Gastrocnemius medialis (tissue), 4 donors: ENCODE measurements around the gene SLC2A4RG. TPM values are rescaled to one million over a fixed set of nuclear protein-coding genes. Genes with fewer than 3 reads are reported as not detected.

Experiments used
- ATAC-seq, 2 donors: fragments of 150-250 bp; one replicate each; pipeline ENCODE4 v1.9.1; 2016
- DNase-seq, 2 donors: peaks; one replicate each; pipeline ENCODE4 v3.0.0-alpha.2; 2019
- H3K27ac ChIP-seq, 4 donors: fragments of 200-600 bp; sonication (generic); 1 replicate in 1 of 4; 2 replicates in 3 of 4; pipeline ENCODE4 v1.5.1; 2016 to 2018; ENCODE audit warnings: mild to moderate bottlenecking in 2 of 4, moderate library complexity in 1 of 4
- H3K27me3 ChIP-seq, 3 donors: fragments of 200-600 bp; sonication (generic) in 2 of 3; 1 replicate in 1 of 3; 2 replicates in 2 of 3; pipeline versions ENCODE4 v1.5.1 to v1.6.0; 2016 to 2019; ENCODE audit warnings: mild to moderate bottlenecking in 1 of 3, moderate library complexity in 1 of 3
- H3K36me3 ChIP-seq, 2 donors: fragments of 200-600 bp; sonication (generic) in 1 of 2; one replicate each; pipeline ENCODE4 v1.5.1; 2017 to 2018
- H3K4me1 ChIP-seq, 2 donors: fragments of 200-600 bp; sonication (generic) in 1 of 2; one replicate each; pipeline ENCODE4 v1.5.1; 2016 to 2017; ENCODE audit warnings: mild to moderate bottlenecking in 2 of 2
- H3K4me3 ChIP-seq, 4 donors: fragments of 200-600 bp; sonication (generic) in 3 of 4; 1 replicate in 1 of 4; 2 replicates in 3 of 4; pipeline ENCODE4 v1.5.1; 2016 to 2019; ENCODE audit warnings: mild to moderate bottlenecking in 2 of 4
- H3K9me3 ChIP-seq, 3 donors: fragments of 200-600 bp; sonication (generic) in 2 of 3; 1 replicate in 1 of 3; 2 replicates in 2 of 3; pipeline ENCODE4 v1.5.1; 2016 to 2019
- CTCF ChIP-seq, 5 experiments: fragments of 450-650 bp in 3 of 5; fragments of 200-600 bp in 2 of 5; sonication (generic) in 2 of 5; IDR thresholded peaks in 4 of 5; conservative IDR thresholded peaks in 1 of 5; 1 replicate in 4 of 5; 2 replicates in 1 of 5; pipeline ENCODE4 v1.5.1; 2016 to 2019; ENCODE audit warnings: antibody characterized with exemption in 5 of 5, mild to moderate bottlenecking in 3 of 5, moderate library complexity in 3 of 5
- POLR2A ChIP-seq, 2 donors: fragments of 450-650 bp; IDR thresholded peaks; one replicate each; pipeline ENCODE4 v1.6.1; 2017; ENCODE audit warnings: antibody characterized with exemption in 2 of 2, mild to moderate bottlenecking in 2 of 2, moderate library complexity in 2 of 2
- in situ Hi-C, 4 donors: fragments of 200-750 bp; cut with MboI; loops; one replicate each; pipeline versions ENCODE4 v1.15.0 to v1.8.0; 2017; ENCODE audit warnings: low sequenced_read_pairs in 4 of 4
- intact Hi-C: fragments of 100-400 bp; cut with DNase I; formaldehyde crosslinking; loops from one replicate; pipeline ENCODE4 v1.15.1; 2023; ENCODE audit warnings: low total_unique reads
- total RNA-seq, 4 donors: library from RNA; depleted of rRNA; stranded (reverse); fragments of >200 nt; gene quantifications; one replicate each; pipeline versions ENCODE4 v1.1.0 to v1.2.3, GENCODE V29; 2016

The SLC2A4RG gene
- total RNA-seq, 4 donors from 2014 or later = 26.0 to 58.7 (median 39.1) TPM

- Histone ChIP-seq H3K4me1 (peaks cover under 1 to 4% of the 10 kb centered on the region in 2 donors), H3K9me3 (no peaks in the 10 kb centered on the region), H3K36me3 (peaks cover 0 to 35% of the 10 kb centered on the region in 2 donors), H3K27me3 (no peaks in the 10 kb centered on the region), H3K27ac (no peak overlapping the region), H3K4me3 (no peak overlapping the region)
- intact Hi-C loops (no loop called here), in situ Hi-C loops (no loop called here)
- ATAC-seq (no peak), DNase-seq (no peak)
- TF ChIP-seq CTCF (IDR thresholded peaks at IDR 0.05 in 4 of 5, conservative IDR thresholded peaks at IDR 0.05 in 1 of 5) (no peak), POLR2A (IDR thresholded peaks at IDR 0.05) (no peak)
Observed at GRCh38 chr20:63733117-63733516, 6.5 kb upstream of the SLC2A4RG start.

GRCh38 chr20:63733579-63734081 is 5.9 kb upstream of the SLC2A4RG start:
- intact Hi-C loops (no loop called here), in situ Hi-C loops (no loop called here)
- DNase-seq = no peak
- Histone ChIP-seq H3K4me3 (no peak overlapping the region), H3K27me3 (no peaks in the 10 kb centered on the region), H3K36me3 (peaks cover 0 to 35% of the 10 kb centered on the region in 2 donors), H3K4me1 (peaks cover 6 to 9% of the 10 kb centered on the region in 2 donors), H3K9me3 (no peaks in the 10 kb centered on the region), H3K27ac (no peak overlapping the region)
- no peak for TF ChIP-seq POLR2A (IDR thresholded peaks at IDR 0.05)
- no peak for TF ChIP-seq CTCF (IDR thresholded peaks at IDR 0.05 in 4 of 5, conservative IDR thresholded peaks at IDR 0.05 in 1 of 5)
- ATAC-seq = no peak

- TF ChIP-seq POLR2A (IDR thresholded peaks at IDR 0.05) = no peak
- TF ChIP-seq CTCF (IDR thresholded peaks at IDR 0.05 in 4 of 5, conservative IDR thresholded peaks at IDR 0.05 in 1 of 5) = no peak
- no peak overlapping the region for H3K27ac ChIP-seq
- H3K4me3 ChIP-seq = no peak overlapping the region
- peaks cover 0 to 35% of the 10 kb centered on the region in 2 donors for H3K36me3 ChIP-seq
- no peaks in the 10 kb centered on the region for H3K9me3 ChIP-seq
- no peak for ATAC-seq
- intact Hi-C loops = no loop called here
- in situ Hi-C loops = no loop called here
- H3K4me1 ChIP-seq = peaks cover 7 to 15% of the 10 kb centered on the region in 2 donors
- DNase-seq = no peak
- H3K27me3 ChIP-seq = no peaks in the 10 kb centered on the region
Observed at GRCh38 chr20:63734111-63734945, 5.2 kb upstream of the SLC2A4RG start.

- no peak for DNase-seq
- no peaks in the 10 kb centered on the region for H3K9me3 ChIP-seq
- no peaks in the 10 kb centered on the region for H3K27me3 ChIP-seq
- TF ChIP-seq CTCF (IDR thresholded peaks at IDR 0.05 in 4 of 5, conservative IDR thresholded peaks at IDR 0.05 in 1 of 5) = no peak
- H3K4me1 ChIP-seq = peaks cover 7 to 15% of the 10 kb centered on the region in 2 donors
- ATAC-seq = no peak
- H3K27ac ChIP-seq = no peak overlapping the region
- H3K36me3 ChIP-seq = peaks cover 0 to 35% of the 10 kb centered on the region in 2 donors
- in situ Hi-C loops (no loop called here), intact Hi-C loops (loop anchor here (5.0 kb wide), 1 partner anchor 93 kb away; no protein-coding TSS in a partner anchor)
- H3K4me3 ChIP-seq = no peak overlapping the region
Observed at GRCh38 chr20:63734946-63735858, 4.4 kb upstream of the SLC2A4RG start.
